Measurements from ENCODE around the gene POLRMT. TPM values are rescaled to one million over a fixed set of nuclear protein-coding genes. Genes with fewer than 3 reads are reported as not detected.

POLRMT gene
- total and polyA plus RNA-seq, 12 donors: 26.3 to 371 (median 43.8) TPM

DNA sequence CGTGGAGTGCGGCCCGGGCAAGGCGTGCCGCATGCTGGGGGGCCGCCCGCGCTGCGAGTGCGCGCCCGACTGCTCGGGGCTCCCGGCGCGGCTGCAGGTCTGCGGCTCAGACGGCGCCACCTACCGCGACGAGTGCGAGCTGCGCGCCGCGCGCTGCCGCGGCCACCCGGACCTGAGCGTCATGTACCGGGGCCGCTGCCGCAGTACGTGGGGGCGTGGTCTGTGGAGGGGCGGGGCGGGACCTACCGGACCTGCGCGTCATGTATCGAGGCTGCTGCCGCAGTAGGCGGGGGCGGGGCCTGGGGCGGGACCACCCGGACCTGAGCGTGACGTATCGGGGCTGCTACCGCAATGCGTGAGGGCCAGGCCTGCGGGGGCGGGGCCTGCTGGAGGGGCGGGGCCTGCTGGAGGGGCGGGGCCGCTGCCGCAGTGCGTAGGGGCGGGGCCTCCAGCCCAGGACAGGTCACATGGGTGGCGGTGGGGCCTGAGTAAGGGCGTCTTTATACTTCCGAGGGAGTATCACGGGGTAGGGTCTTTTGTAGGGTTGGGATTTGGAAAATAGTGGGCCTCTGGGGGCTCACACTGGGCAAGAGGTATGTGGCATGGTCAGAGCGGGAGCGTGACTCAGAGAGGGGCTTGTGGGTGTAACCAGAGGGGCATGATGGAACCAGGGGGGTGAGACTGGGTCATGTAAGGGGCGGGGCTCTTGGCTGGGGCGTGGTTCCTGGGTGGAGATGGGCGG is 47.1 kb upstream of the POLRMT start:
- WGBS, 4 donors: 0 to 2% (median 1%) methylated on average over 4 to 70 of the region's 70 CpGs
- intact Hi-C loops (cut with DNase I): no loop called here
- H3K4me1 ChIP-seq (replicated peaks in 1 of 2): peaks cover 24 to 32% of the 10 kb centered on the region in 2 donors
- peak overlapping the region in 3 of 4 donors; percentile 38 to 89 (median 62) for H3K4me3 ChIP-seq
- H3K27me3 ChIP-seq: no peaks in the 10 kb centered on the region
- no peaks in the 10 kb centered on the region for H3K36me3 ChIP-seq (replicated peaks in 1 of 2)
- DNase-seq: peak; percentile 100
- H3K27ac ChIP-seq: peak overlapping the region; percentile 81 to 99 (median 97)
- no peaks in the 10 kb centered on the region for H3K9me3 ChIP-seq (replicated peaks in 1 of 3)
- TF ChIP-seq, protein P1, sequence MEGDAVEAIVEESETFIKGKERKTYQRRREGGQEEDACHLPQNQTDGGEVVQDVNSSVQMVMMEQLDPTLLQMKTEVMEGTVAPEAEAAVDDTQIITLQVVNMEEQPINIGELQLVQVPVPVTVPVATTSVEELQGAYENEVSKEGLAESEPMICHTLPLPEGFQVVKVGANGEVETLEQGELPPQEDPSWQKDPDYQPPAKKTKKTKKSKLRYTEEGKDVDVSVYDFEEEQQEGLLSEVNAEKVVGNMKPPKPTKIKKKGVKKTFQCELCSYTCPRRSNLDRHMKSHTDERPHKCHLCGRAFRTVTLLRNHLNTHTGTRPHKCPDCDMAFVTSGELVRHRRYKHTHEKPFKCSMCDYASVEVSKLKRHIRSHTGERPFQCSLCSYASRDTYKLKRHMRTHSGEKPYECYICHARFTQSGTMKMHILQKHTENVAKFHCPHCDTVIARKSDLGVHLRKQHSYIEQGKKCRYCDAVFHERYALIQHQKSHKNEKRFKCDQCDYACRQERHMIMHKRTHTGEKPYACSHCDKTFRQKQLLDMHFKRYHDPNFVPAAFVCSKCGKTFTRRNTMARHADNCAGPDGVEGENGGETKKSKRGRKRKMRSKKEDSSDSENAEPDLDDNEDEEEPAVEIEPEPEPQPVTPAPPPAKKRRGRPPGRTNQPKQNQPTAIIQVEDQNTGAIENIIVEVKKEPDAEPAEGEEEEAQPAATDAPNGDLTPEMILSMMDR (IDR thresholded peaks at IDR 0.05): peak in 3 of 6 experiments; percentile 39 to 67 (median 42)
- TF ChIP-seq POLR2A (IDR thresholded peaks at IDR 0.05): peak; percentile 97 to 99

DNA sequence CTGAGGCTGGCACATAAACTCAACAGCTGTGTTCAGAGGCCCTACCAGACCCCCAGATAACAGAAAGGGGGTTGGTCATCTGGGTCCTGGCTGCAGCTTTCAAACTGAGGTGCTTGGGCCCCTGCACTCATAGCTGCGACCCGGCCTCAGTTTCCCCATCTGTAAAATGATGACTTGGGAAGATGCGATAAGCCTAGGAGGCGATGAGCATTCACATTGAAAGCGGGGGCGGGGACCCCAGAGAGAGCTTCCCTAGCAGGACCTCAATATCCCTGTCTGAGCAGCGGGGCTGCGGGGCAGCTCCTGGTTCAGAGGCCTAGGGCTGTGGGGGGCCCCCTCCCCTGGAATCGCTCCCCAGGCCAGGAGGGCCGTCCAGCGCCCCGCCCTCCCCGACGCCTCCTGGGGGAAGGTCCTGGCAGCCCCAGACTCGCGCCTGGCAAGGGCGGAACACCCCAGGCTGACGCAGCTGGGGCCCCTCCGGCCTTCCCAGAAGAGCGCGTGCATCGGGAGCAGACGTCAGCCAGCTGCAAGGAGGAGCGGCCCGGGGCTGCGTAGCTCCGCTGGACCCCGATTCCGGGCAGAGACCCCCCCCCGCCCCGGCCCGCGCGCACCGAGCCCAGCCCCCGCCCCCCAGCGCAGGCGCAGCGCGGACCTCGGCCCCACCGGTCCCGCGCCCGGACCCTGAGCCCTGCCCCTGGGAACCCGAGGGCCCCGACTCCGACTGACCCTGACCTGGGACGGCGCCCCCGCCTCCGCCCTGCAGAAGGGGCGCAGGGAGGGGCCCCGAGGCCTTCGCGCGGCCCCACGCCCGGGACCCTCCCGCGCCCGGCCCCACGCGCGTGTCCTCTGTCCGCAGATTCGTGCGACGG is 46.3 kb upstream of the POLRMT start:
- DNase-seq: peak; percentile 78 to 89 (median 82)
- no peaks in the 10 kb centered on the region for H3K27me3 ChIP-seq
- no peaks in the 10 kb centered on the region for H3K36me3 ChIP-seq (replicated peaks in 1 of 2)
- WGBS, 4 donors: 4 to 25% (median 6%) methylated on average over 3 to 69 of the region's 69 CpGs
- peak overlapping the region; percentile 81 to 99 (median 97) for H3K27ac ChIP-seq
- intact Hi-C loops (cut with DNase I): no loop called here
- H3K4me1 ChIP-seq (replicated peaks in 1 of 2): peaks cover 30 to 40% of the 10 kb centered on the region in 2 donors
- TF ChIP-seq, protein P1 (IDR thresholded peaks at IDR 0.05): peak in 1 of 6 experiments; percentile 10
- TF ChIP-seq POLR2A (IDR thresholded peaks at IDR 0.05): no peak
- H3K4me3 ChIP-seq: peak overlapping the region in 3 of 4 donors; percentile 38 to 89 (median 62)
- no peaks in the 10 kb centered on the region for H3K9me3 ChIP-seq (replicated peaks in 1 of 3)

DNA sequence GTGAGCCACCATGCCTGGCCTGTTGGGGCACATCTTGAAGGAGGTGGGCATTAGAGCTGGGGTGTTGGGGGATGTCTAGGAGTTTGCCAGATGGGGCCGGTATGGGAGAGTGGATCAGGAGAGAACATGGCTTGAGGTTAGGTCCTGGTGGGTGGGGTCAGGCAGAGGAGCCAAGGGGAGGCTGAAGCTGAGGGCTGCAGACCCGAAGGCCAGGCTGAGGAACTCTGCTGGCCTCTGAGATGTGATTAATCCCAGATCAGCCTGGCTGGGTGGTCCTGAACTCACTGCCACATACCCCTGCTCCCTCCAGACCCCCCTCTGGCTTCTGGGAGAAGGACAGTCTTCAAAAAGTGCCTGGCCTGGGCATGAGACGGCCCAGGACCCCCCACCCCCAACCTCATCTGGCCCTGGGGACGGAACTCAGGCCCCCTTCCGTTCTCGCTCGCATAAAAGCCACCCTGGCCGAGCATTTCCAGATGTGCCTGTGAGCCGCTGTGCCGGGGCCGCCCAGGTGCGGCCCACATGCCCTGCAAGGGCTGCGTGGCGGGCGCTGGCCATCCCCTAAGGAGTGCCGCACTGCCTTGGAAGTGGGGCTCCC is 45.6 kb upstream of the POLRMT start:
- Histone ChIP-seq H3K36me3 (replicated peaks in 1 of 2) (no peaks in the 10 kb centered on the region), H3K4me3 (peak overlapping the region in 1 of 4 donors; percentile 89), H3K9me3 (replicated peaks in 1 of 3) (no peaks in the 10 kb centered on the region), H3K27me3 (no peaks in the 10 kb centered on the region), H3K27ac (peak overlapping the region; percentile 54 to 99 (median 97)), H3K4me1 (replicated peaks in 1 of 2) (peaks cover 38 to 47% of the 10 kb centered on the region in 2 donors)
- intact Hi-C loops (cut with DNase I): no loop called here
- no peak for TF ChIP-seq POLR2A (IDR thresholded peaks at IDR 0.05)
- TF ChIP-seq, protein P1 (IDR thresholded peaks at IDR 0.05): no peak
- peak in 3 of 7 donors; percentile 28 to 44 (median 42) for DNase-seq
- WGBS, 4 donors: 68 to 95% (median 93%) methylated on average over 3 to 16 of the region's 16 CpGs

Measured in adrenal gland (tissue), 12 donors.